ENCODE measurements around the gene ATXN7L1.

GRCh38 chr7:105896407-105896911 is 20.1 kb upstream of the ATXN7L1 start:
- TF ChIP-seq POLR2A (IDR thresholded peaks at IDR 0.05) (no peak), CTCF (IDR thresholded peaks at IDR 0.05) (no peak)
